GM12878 (cell line): ENCODE data around the gene DDX54. TPM values are rescaled to one million over a fixed set of nuclear protein-coding genes. Genes with fewer than 3 reads are reported as not detected.

ENCODE experiments used
- ATAC-seq: fragments of 200-7000 bp; cut with Tn5 transposase; 3 replicates; pipeline ENCODE4 v1.9.1; 2020; ENCODE audit warnings: mild to moderate bottlenecking, moderate library complexity
- BruUV-seq: library from RNA; stranded (reverse); fragments of 400-500 nt; replicated peaks from 2 replicates; lab custom pipeline; 2021; lab: Mats Ljungman, UMichigan
- CTCF ChIA-PET: fragments of 300-600 bp; sonication (Branson Sonifier 250); formaldehyde crosslinking; extraction: SDS; loops from one replicate; lab custom pipeline; 2021; ENCODE audit warnings: inconsistent platforms; lab: Yijun Ruan, JAX
- POLR2A ChIA-PET: fragments of 350-600 bp; formaldehyde crosslinking; extraction: SDS; loops from one replicate; lab custom pipeline; 2021; ENCODE audit warnings: inconsistent platforms; lab: Charles Lee
- RAD21 ChIA-PET: fragments of 300-600 bp; sonication (Branson Sonifier 250); formaldehyde crosslinking; loops from one replicate; lab custom pipeline; 2023; ENCODE audit warnings: antibody characterized with exemption; ENCODE audit not compliant: unreplicated experiment; lab: Charles Lee
- SMC1A ChIA-PET: fragments of 300-600 bp; sonication (Branson Sonifier 250); formaldehyde crosslinking; loops from one replicate; lab custom pipeline; 2023; ENCODE audit not compliant: unreplicated experiment, uncharacterized antibody; lab: Charles Lee
- DNase-seq: peaks from one replicate; pipeline ENCODE4 v3.0.0-alpha.2; 2011; ENCODE audit warnings: low read depth, low spot score
- FAIRE-seq: peaks from 3 replicates; lab custom pipeline; 2011; peaks lifted over from hg19 to GRCh38; lab: Jason Lieb, UNC
- H2AFZ ChIP-seq: 2 replicates; pipeline ENCODE4 v1.6.0; 2011; ENCODE audit warnings: low read depth, low read length, control low read depth; ENCODE audit not compliant: control insufficient read depth
- H3K27ac ChIP-seq: 2 replicates; pipeline ENCODE4 v1.5.1; 2011; ENCODE audit warnings: control low read depth; ENCODE audit not compliant: control insufficient read depth, insufficient read depth
- H3K27me3 ChIP-seq, 2 experiments: replicated peaks in 1 of 2; 2 replicates each; pipeline versions ENCODE4 v1.6.0 to v1.6.1; 2011; ENCODE audit warnings: low read length in 1 of 2; ENCODE audit not compliant: control insufficient read depth in 2 of 2, insufficient read depth in 2 of 2
- H3K36me3 ChIP-seq, 2 experiments: 2 replicates each; pipeline ENCODE4 v1.5.1; 2011; ENCODE audit warnings: low read length in 1 of 2; ENCODE audit not compliant: control insufficient read depth in 2 of 2, insufficient read depth in 2 of 2
- H3K4me1 ChIP-seq: 2 replicates; pipeline ENCODE4 v1.6.1; 2011; ENCODE audit warnings: mild to moderate bottlenecking, low read length, moderate library complexity, mixed read lengths; ENCODE audit not compliant: control insufficient read depth, insufficient read depth
- H3K4me2 ChIP-seq: 2 replicates; pipeline ENCODE4 v1.6.0; 2011; ENCODE audit warnings: control low read depth; ENCODE audit not compliant: control insufficient read depth, insufficient read depth
- H3K4me3 ChIP-seq: fragments of 200-600 bp; sonication (generic); 2 replicates; pipeline ENCODE4 v1.5.1; 2016
- H3K79me2 ChIP-seq: 2 replicates; pipeline ENCODE4 v1.6.0; 2011; ENCODE audit warnings: low read length; ENCODE audit not compliant: control insufficient read depth, insufficient read depth
- H3K9ac ChIP-seq: 2 replicates; pipeline ENCODE4 v1.8.0; 2011; ENCODE audit warnings: low read length, control low read depth, mixed read lengths; ENCODE audit not compliant: control insufficient read depth, insufficient read depth
- H3K9me3 ChIP-seq: replicated peaks from 3 replicates; pipeline ENCODE4 v1.5.1; 2011; ENCODE audit warnings: mild to moderate bottlenecking, low read length; ENCODE audit not compliant: control insufficient read depth, insufficient read depth
- H4K20me1 ChIP-seq: 2 replicates; pipeline ENCODE4 v1.6.0; 2011; ENCODE audit not compliant: control insufficient read depth, insufficient read depth
- ATF7 ChIP-seq: fragments of 450-650 bp; IDR thresholded peaks from 2 replicates; pipeline ENCODE4 v1.6.1; 2016; ENCODE audit warnings: low read depth, mild to moderate bottlenecking
- BCLAF1 ChIP-seq: fragments of 450-650 bp; IDR thresholded peaks from 2 replicates; pipeline ENCODE4 v1.6.1; 2017; ENCODE audit warnings: antibody characterized with exemption, mild to moderate bottlenecking, moderate library complexity
- BHLHE40 ChIP-seq, 2 experiments: fragments of 450-650 bp in 1 of 2; IDR thresholded peaks; 2 replicates each; pipeline ENCODE4 v1.6.1; 2011 to 2017; ENCODE audit warnings: low read depth in 2 of 2, borderline replicate concordance in 1 of 2, improper control_type of control experiment in 1 of 2, low read length in 1 of 2, mild to moderate bottlenecking in 1 of 2
- FOXM1 ChIP-seq: IDR thresholded peaks from 2 replicates; pipeline ENCODE4 v1.6.1; 2012; ENCODE audit warnings: low read depth, mild to moderate bottlenecking, inconsistent platforms, low read length, moderate library complexity
- IKZF2 ChIP-seq, 2 experiments: fragments of 450-650 bp; IDR thresholded peaks; 2 replicates each; pipeline ENCODE4 v1.6.1; 2017; ENCODE audit warnings: mild to moderate bottlenecking in 2 of 2, moderate library complexity in 2 of 2
- IRF4 ChIP-seq: IDR thresholded peaks from 2 replicates; pipeline ENCODE4 v1.6.1; 2011; ENCODE audit warnings: low read depth, low read length
- JUND ChIP-seq: IDR thresholded peaks from 2 replicates; pipeline ENCODE4 v1.6.1; 2012; ENCODE audit warnings: low read depth, mild to moderate bottlenecking, low read length, improper control_type of control experiment, moderate library complexity
- MEF2A ChIP-seq: IDR thresholded peaks from 2 replicates; pipeline ENCODE4 v1.6.1; 2011; ENCODE audit warnings: low read depth, mild to moderate bottlenecking, low read length, moderate library complexity; ENCODE audit not compliant: insufficient read depth
- MXI1 ChIP-seq: fragments of 150-350 bp; IDR thresholded peaks from 2 replicates; pipeline ENCODE4 v1.6.1; 2011; ENCODE audit warnings: low read depth, mild to moderate bottlenecking, inconsistent platforms, low read length, improper control_type of control experiment
- NRF1 ChIP-seq: conservative IDR thresholded peaks from 2 replicates; pipeline ENCODE4 v1.6.1; 2011; ENCODE audit warnings: mild to moderate bottlenecking, low read depth, low read length, improper control_type of control experiment
- PBX3 ChIP-seq: IDR thresholded peaks from 2 replicates; pipeline ENCODE4 v1.6.1; 2011; ENCODE audit warnings: mild to moderate bottlenecking, low read depth, low read length, moderate library complexity; ENCODE audit not compliant: insufficient replicate concordance
- POLR2AphosphoS5 ChIP-seq: IDR thresholded peaks from 2 replicates; pipeline ENCODE4 v1.6.1; 2011; ENCODE audit warnings: mild to moderate bottlenecking, low read length, inconsistent platforms
- RELA ChIP-seq: fragments of 450-650 bp; IDR thresholded peaks from 2 replicates; pipeline ENCODE4 v1.8.0; 2014; ENCODE audit warnings: borderline replicate concordance; ENCODE audit not compliant: partially characterized antibody
- RELB ChIP-seq: fragments of 450-650 bp; IDR thresholded peaks from 2 replicates; pipeline ENCODE4 v1.6.1; 2017; ENCODE audit warnings: low read depth, mild to moderate bottlenecking, moderate library complexity
- RUNX3 ChIP-seq: IDR thresholded peaks from 2 replicates; pipeline ENCODE4 v1.6.1; 2012; ENCODE audit warnings: low read length, inconsistent platforms
- SMAD5 ChIP-seq: IDR thresholded peaks from 2 replicates; pipeline ENCODE4 v1.6.1; 2016; ENCODE audit warnings: antibody characterized with exemption, low read depth
- YY1 ChIP-seq: IDR thresholded peaks from 2 replicates; pipeline ENCODE4 v1.6.1; 2011; ENCODE audit warnings: low read depth, mild to moderate bottlenecking, low read length
- WGBS: methylation state at CpG from one replicate; pipeline ENCODE4 v1.1.6; 2016; ENCODE audit warnings: low lambda C conversion rate; ENCODE audit not compliant: insufficient replicate concordance, insufficient coverage; ENCODE audit errors: missing lambda C conversion rate; 5-methylcytosine and 5-hydroxymethylcytosine counted together
- in situ Hi-C: fragments of 300-500 bp; cut with MboI; formaldehyde crosslinking; loops from 9 replicates; pipeline ENCODE4 v1.14.3; 2018; ENCODE audit warnings: mixed read lengths
- intact Hi-C: fragments of 100-400 bp; cut with micrococcal nuclease; formaldehyde crosslinking; loops from one replicate; pipeline ENCODE4 v1.14.2; 2022; ENCODE audit not compliant: unreplicated experiment
- polyA plus RNA-seq, 11 experiments: library from polyadenylated mRNA; depleted of rRNA in 4 of 11; unstranded in 6 of 11; stranded (reverse) in 5 of 11; fragments of >200 nt; fragmentation: Nextera tagmentation in 4 of 11; fragmentation: Illumina TruSeq in 1 of 11; extraction: Ambion mirVana in 4 of 11; extraction: Trizol in 1 of 11; gene quantifications; 1 replicate in 1 of 11; 2 replicates in 10 of 11; pipeline versions ENCODE4 v1.2.1 to v1.2.3, GENCODE V29; 2011 to 2016; ENCODE audit warnings: inconsistent platforms in 2 of 11, missing spikeins in 2 of 11, low read depth in 1 of 11
- total RNA-seq, 4 experiments: library from RNA; depleted of rRNA in 3 of 4; stranded (reverse); fragments of >200 nt in 3 of 4; fragmentation: Illumina TruSeq in 1 of 4; extraction: Trizol in 1 of 4; gene quantifications; 2 replicates each; pipeline versions ENCODE4 v1.2.1 to v1.2.3, GENCODE V29; 2013 to 2021

DDX54 gene
- total and polyA plus RNA-seq, 10 of the 15 experiments (the other 5 are each of a cell fraction or from before 2014, with no cell fraction given) = 1.9 to 115 (median 56.3) TPM

GRCh38 chr12:113133036-113133435, 52.2 kb downstream of the DDX54 start:
- ChIA-PET SMC1A (interaction anchor here (1.0 kb wide), 1 partner anchor 41 kb away, joined by 4 read pairs; no protein-coding TSS in a partner anchor), POLR2A (no interaction called here), RAD21 (interaction anchor here (2.3 kb wide), 1 partner anchor 41 kb away, joined by 10 read pairs; no protein-coding TSS in a partner anchor), CTCF (interaction anchor here (1.2 to 2.8 kb wide), 3 partner anchors 32 to 84 kb away, joined by 3 to 17 read pairs (median 4); no protein-coding TSS in a partner anchor)
- H3K4me3 ChIP-seq = no peak overlapping the region
- DNase-seq (no peak), ATAC-seq (no peak), FAIRE-seq (no peak)
- in situ Hi-C loops (no loop called here), intact Hi-C loops (no loop called here)
- H4K20me1 ChIP-seq = no peaks in the 10 kb centered on the region
- H3K9ac ChIP-seq = no peak overlapping the region
- no peak overlapping the region for H2AFZ ChIP-seq
- H3K27ac ChIP-seq = no peak overlapping the region
- no TSS peak for BruUV-seq
- H3K27me3 ChIP-seq = no peaks in the 10 kb centered on the region; a peak in 2 of 4 replicates
- H3K79me2 ChIP-seq = no peaks in the 10 kb centered on the region
- no peak overlapping the region for H3K4me2 ChIP-seq
- no peaks in the 10 kb centered on the region for H3K36me3 ChIP-seq
- WGBS = 28% methylated on average over 6 of the region's 6 CpGs
- H3K9me3 ChIP-seq = no peaks in the 10 kb centered on the region
- peaks cover 3% of the 10 kb centered on the region; the same call in 1 of the 2 replicates for H3K4me1 ChIP-seq
- TF ChIP-seq NRF1 (no peak), ATF7 (no peak), POLR2AphosphoS5 (no peak), BCLAF1 (no peak), MEF2A (no peak), IRF4 (no peak), YY1 (no peak), MXI1 (no peak), RELA (no peak), IKZF2 (IDR thresholded peaks at IDR 0.05) (no peak), SMAD5 (no peak), FOXM1 (no peak), JUND (no peak), PBX3 (no peak), RELB (no peak), RUNX3 (no peak), BHLHE40 (IDR thresholded peaks at IDR 0.05; ENCODE audit: borderline replicate concordance in 1 of 2, low read depth in 2 of 2, low read length in 1 of 2) (no peak)
